NB4 (cell line): ENCODE data around the gene CELF4.
A peak's percentile ranks its signal among the peaks of the same experiment; 100 is the strongest.

Source experiments
- DNase-seq: peaks from one replicate; pipeline ENCODE4 v3.0.0; 2010; ENCODE audit warnings: low read depth
- H3K4me3 ChIP-seq: one replicate; pipeline ENCODE4 v1.5.1; 2011; ENCODE audit warnings: mild to moderate bottlenecking, low read depth, low read length, moderate library complexity
- CTCF ChIP-seq: IDR thresholded peaks from one replicate; pipeline ENCODE4 v1.5.1; 2012; ENCODE audit warnings: low read depth, low read length
- MAX ChIP-seq: IDR thresholded peaks from 2 replicates; pipeline ENCODE4 v1.6.1; 2011; ENCODE audit warnings: low read depth, low read length
- MYC ChIP-seq: IDR thresholded peaks from 2 replicates; pipeline ENCODE4 v1.6.1; 2011; ENCODE audit warnings: low read depth, low read length
- POLR2A ChIP-seq: IDR thresholded peaks from 2 replicates; pipeline ENCODE4 v1.6.1; 2011; ENCODE audit warnings: mild to moderate bottlenecking; ENCODE audit not compliant: insufficient read length; ENCODE audit errors: extremely low read depth

Gene CELF4

GRCh38 chr18:37297106-37297505 lies 268.5 kb downstream of the CELF4 start:
- no peak for TF ChIP-seq MYC
- TF ChIP-seq POLR2A: no peak
- TF ChIP-seq CTCF: no peak
- no peak for TF ChIP-seq MAX
- H3K4me3 ChIP-seq: no peak overlapping the region
- no peak for DNase-seq

GRCh38 chr18:37294951-37295350 lies 270.6 kb downstream of the CELF4 start:
- H3K4me3 ChIP-seq: no peak overlapping the region
- no peak for TF ChIP-seq POLR2A
- peak; percentile 59 for TF ChIP-seq CTCF
- DNase-seq: peak; percentile 25

- TF ChIP-seq MAX (no peak), CTCF (no peak), MYC (no peak), POLR2A (no peak)
- no peak overlapping the region for H3K4me3 ChIP-seq
- DNase-seq: no peak
Measured at GRCh38 chr18:37293359-37293758, 272.2 kb downstream of the CELF4 start.

GRCh38 chr18:37289423-37289822 lies 276.2 kb downstream of the CELF4 start:
- TF ChIP-seq MYC (no peak), CTCF (no peak), MAX (no peak), POLR2A (no peak)
- DNase-seq: no peak
- no peak overlapping the region for H3K4me3 ChIP-seq

GRCh38 chr18:37287601-37288000 lies 278.0 kb downstream of the CELF4 start:
- H3K4me3 ChIP-seq: no peak overlapping the region
- no peak for DNase-seq
- no peak for TF ChIP-seq MYC
- TF ChIP-seq POLR2A: no peak
- no peak for TF ChIP-seq MAX
- TF ChIP-seq CTCF: no peak

- TF ChIP-seq MYC (no peak), CTCF (no peak), MAX (no peak), POLR2A (no peak)
- H3K4me3 ChIP-seq: no peak overlapping the region
- DNase-seq: no peak
Measured at GRCh38 chr18:37286801-37287200, 278.8 kb downstream of the CELF4 start.
